Measurements from ENCODE around the gene MACROD2. TPM values are rescaled to one million over a fixed set of nuclear protein-coding genes. Genes with fewer than 3 reads are reported as not detected.

The MACROD2 gene
- total and polyA plus RNA-seq, 2 of the 4 experiments (the other 2 are of a cell fraction) = not detected

- H3K4ac ChIP-seq (ENCODE audit: low read depth, low read length) = no peak overlapping the region
- H2AK9ac ChIP-seq (replicated peaks; ENCODE audit: low read depth, low read length, poor library complexity) = no peak overlapping the region
- no peak overlapping the region for H4K91ac ChIP-seq (ENCODE audit: insufficient read depth, low read depth, low read length)
- DNase-seq (no peak), ATAC-seq (ENCODE audit: low read depth) (no peak)
- dilution Hi-C loops (cut with HindIII; ENCODE audit: low sequenced_read_pairs, unreplicated experiment) (no loop called here), intact Hi-C loops (cut with micrococcal nuclease) (no loop called here), in situ Hi-C loops (cut with MboI; ENCODE audit: low sequenced_read_pairs) (no loop called here)
- BruUV-seq (replicated peaks) = no TSS peak
- no peak overlapping the region for H2BK5ac ChIP-seq (ENCODE audit: low read depth, low read length, poor library complexity, severe bottlenecking)
- no peak overlapping the region for H3K14ac ChIP-seq (replicated peaks; ENCODE audit: low read depth, low read length)
- CTCF ChIA-PET = no interaction called here
- TF ChIP-seq RFX5 (IDR thresholded peaks at IDR 0.05; ENCODE audit: low read depth, low read length) = no peak
- no peak for TF ChIP-seq ELK1 (IDR thresholded peaks at IDR 0.05; ENCODE audit: borderline replicate concordance, low read depth, low read length)
- no peak for TF ChIP-seq CHD1 (IDR thresholded peaks at IDR 0.05; ENCODE audit: low read depth, low read length)
- TF ChIP-seq MXI1 (IDR thresholded peaks at IDR 0.05; ENCODE audit: borderline replicate concordance, low read depth, low read length) = no peak
- TF ChIP-seq MAZ (IDR thresholded peaks at IDR 0.05; ENCODE audit: borderline replicate concordance, low read depth, low read length) = no peak
- no peak for TF ChIP-seq POLR2A (IDR thresholded peaks at IDR 0.05; ENCODE audit: low read depth, low read length)
- no peak for TF ChIP-seq BHLHE40 (IDR thresholded peaks at IDR 0.05; ENCODE audit: low read depth, low read length)
- TF ChIP-seq NFE2L2 (IDR thresholded peaks at IDR 0.05; ENCODE audit: low read depth, low read length) = no peak
- no peak for TF ChIP-seq SMC3 (IDR thresholded peaks at IDR 0.05; ENCODE audit: low read depth, low read length)
- no peaks in the 10 kb centered on the region for H3K4me1 ChIP-seq (ENCODE audit: control insufficient read depth, insufficient read depth, low read length)
- no peaks in the 10 kb centered on the region for H3K79me1 ChIP-seq (ENCODE audit: low read depth in 1 of 2, low read length in 2 of 2)
- H3K18ac ChIP-seq (ENCODE audit: low read depth, low read length) = no peak overlapping the region
- POLR2A ChIA-PET (ENCODE audit: unreplicated experiment) = no interaction called here
- no peak overlapping the region for H3K56ac ChIP-seq (ENCODE audit: extremely low read depth, insufficient read depth, low read length)
- H4K5ac ChIP-seq (ENCODE audit: low read depth, low read length) = no peak overlapping the region
- no peak overlapping the region for H3K27ac ChIP-seq (ENCODE audit: insufficient read depth, low read length)
- no peaks in the 10 kb centered on the region for H4K20me1 ChIP-seq (ENCODE audit: insufficient read depth, low read length)
- no peak overlapping the region for H2BK120ac ChIP-seq (ENCODE audit: low read depth, low read length)
- no peaks in the 10 kb centered on the region for H3K9me1 ChIP-seq (ENCODE audit: insufficient read depth, low read length)
- no peak overlapping the region for H2BK15ac ChIP-seq (ENCODE audit: low read depth, low read length)
- H2BK20ac ChIP-seq (ENCODE audit: low read depth, low read length) = no peak overlapping the region
- no peak overlapping the region for H2AK5ac ChIP-seq (ENCODE audit: low read depth, low read length)
- no peak overlapping the region for H4K8ac ChIP-seq (ENCODE audit: low read depth in 2 of 2, low read length in 2 of 2)
- no peak overlapping the region for H3K4me3 ChIP-seq (ENCODE audit: insufficient read depth, low read depth, low read length)
- H3K27me3 ChIP-seq (ENCODE audit: control insufficient read depth, insufficient read depth, low read length) = no peaks in the 10 kb centered on the region
- H3K23ac ChIP-seq (ENCODE audit: low read depth, low read length) = no peak overlapping the region
- H3K9ac ChIP-seq (ENCODE audit: low read depth, low read length) = no peak overlapping the region
- no CpG with 5 or more reads among the region's 7 CpGs for WGBS, 2 experiments (ENCODE audit: extremely low coverage in 2 of 2, insufficient read length in 1 of 2)
- H3K4me2 ChIP-seq (ENCODE audit: low read depth, low read length) = no peak overlapping the region
- H3K36me3 ChIP-seq (ENCODE audit: control insufficient read depth, insufficient read depth, low read length) = no peaks in the 10 kb centered on the region
- H2AFZ ChIP-seq (replicated peaks; ENCODE audit: low read length, poor library complexity) = no peak overlapping the region
- peaks cover 2% of the 10 kb centered on the region; the same call in 1 of the 2 replicates for H3K9me3 ChIP-seq (ENCODE audit: control insufficient read depth, insufficient read depth, low read length)
Observed at GRCh38 chr20:15911581-15911980, 1916.3 kb downstream of the MACROD2 start.

Data from IMR-90 (cell line).